Adrenal gland (tissue), 12 donors: ENCODE measurements around the gene DRGX. TPM values are rescaled to one million over a fixed set of nuclear protein-coding genes. Genes with fewer than 3 reads are reported as not detected.
A peak's percentile ranks its signal among the peaks of the same experiment; 100 is the strongest.

ENCODE experiments used
- DNase-seq, 7 donors: peaks; one replicate each; pipeline ENCODE4 v3.0.0-alpha.2; 2019 to 2020
- H3K27ac ChIP-seq, 5 donors: fragments of 200-600 bp; sonication (generic) in 4 of 5; 1 replicate in 3 of 5; 2 replicates in 2 of 5; pipeline versions ENCODE4 v1.5.1 to v1.8.0; 2016 to 2020; ENCODE audit warnings: mild to moderate bottlenecking in 1 of 5
- H3K27me3 ChIP-seq: fragments of 200-600 bp; 2 replicates; pipeline ENCODE4 v1.8.0; 2021
- H3K36me3 ChIP-seq, 2 donors: fragments of 200-600 bp; replicated peaks in 1 of 2; 1 replicate in 1 of 2; 2 replicates in 1 of 2; pipeline versions ENCODE4 v1.5.1 to v1.8.0; 2018 to 2022
- H3K4me1 ChIP-seq, 2 donors: fragments of 200-600 bp; replicated peaks in 1 of 2; 1 replicate in 1 of 2; 2 replicates in 1 of 2; pipeline versions ENCODE4 v1.5.1 to v1.8.0; 2018 to 2021
- H3K4me3 ChIP-seq, 4 donors: fragments of 200-600 bp; sonication (generic) in 3 of 4; one replicate each; pipeline ENCODE4 v1.5.1; 2016 to 2018
- H3K9me3 ChIP-seq, 3 donors: fragments of 200-600 bp; sonication (generic) in 1 of 3; replicated peaks in 1 of 3; 1 replicate in 2 of 3; 2 replicates in 1 of 3; pipeline versions ENCODE4 v1.5.1 to v1.8.0; 2016 to 2021
- POLR2A ChIP-seq, 2 donors: fragments of 450-650 bp; IDR thresholded peaks; one replicate each; pipeline ENCODE4 v1.6.1; 2017; ENCODE audit warnings: antibody characterized with exemption in 2 of 2, mild to moderate bottlenecking in 2 of 2, moderate library complexity in 1 of 2
- WGBS, 4 donors: extraction: QIAGEN DNeasy Blood & Tissue Kit in 2 of 4; methylation state at CpG; one replicate each; pipeline versions ENCODE4 v1.1.5 to v1.1.7; 2013 to 2017; 5-methylcytosine and 5-hydroxymethylcytosine counted together
- intact Hi-C, 2 donors: fragments of 100-400 bp; cut with DNase I; formaldehyde crosslinking; loops; one replicate each; pipeline versions ENCODE4 v1.14.1 to v1.15.0; 2022 to 2023
- polyA plus RNA-seq, 3 donors: library from polyadenylated mRNA; stranded (reverse); fragments of 200-250 nt in 2 of 3; fragments of 350-450 nt in 1 of 3; fragmentation: Illumina TruSeq in 1 of 3; extraction: RNeasy Lipid Tissue Mini Kit (QIAGEN cat#74804) in 1 of 3; gene quantifications; one replicate each; pipeline ENCODE4 v1.2.3, GENCODE V29; 2013 to 2014
- total RNA-seq, 9 donors: library from RNA; depleted of rRNA in 4 of 9; stranded (reverse); fragments of >200 nt in 4 of 9; fragments of 120-200 nt in 1 of 9; fragmentation: NEBNext Ultra II Directional in 1 of 9; extraction: Animal tissue kit (Norgen Biotek cat#: 25700) in 1 of 9; gene quantifications; one replicate each; pipeline versions ENCODE4 v1.1.0 to v1.2.4, GENCODE V29; 2013 to 2023
- TF ChIP-seq, protein P1 (sequence below), 6 experiments: fragments of 450-650 bp in 4 of 6; fragments of 200-600 bp in 2 of 6; sonication (generic) in 1 of 6; IDR thresholded peaks; 1 replicate in 5 of 6; 2 replicates in 1 of 6; pipeline versions ENCODE4 v1.5.1 to v1.8.0; 2016 to 2021; ENCODE audit warnings: antibody characterized with exemption in 6 of 6, mild to moderate bottlenecking in 2 of 6, moderate library complexity in 1 of 6
- donor health status: healthy with polysubstance abuse.
- donor health status: Bipolar disorder and iron deficiency.
- donor health status: DM: yes; HTN: yes; CAD: no.
- donor health status: DM: no; HTN: no; CAD: no.
- donor health status: DM: no; HTN: no; CAD: no.
- donor health status: DM: yes; HTN: yes; CAD: no.

Gene DRGX
- total and polyA plus RNA-seq, 12 donors, result 0.06 to 9.6 (median 2.8) TPM; not detected in 4

DNA sequence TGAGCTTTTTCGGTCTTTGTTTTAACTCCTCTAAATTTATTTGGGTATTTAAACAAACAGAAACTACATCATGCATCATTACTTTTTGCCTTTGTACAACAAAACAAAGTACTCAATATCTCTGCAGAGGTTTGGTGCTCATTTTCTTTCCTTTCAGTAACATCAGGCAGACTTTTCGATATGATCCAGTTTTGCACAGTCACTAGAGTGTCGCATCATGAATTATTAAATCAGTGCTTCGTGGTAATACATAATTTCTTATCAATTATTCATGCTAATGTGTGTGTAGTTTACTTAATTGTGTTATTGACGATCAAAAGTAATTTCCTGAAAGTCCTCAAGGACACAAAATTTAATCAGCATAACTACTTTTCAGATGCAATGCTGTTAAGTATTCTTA lies 31.8 kb downstream of the DRGX start:
- TF ChIP-seq, protein P1, sequence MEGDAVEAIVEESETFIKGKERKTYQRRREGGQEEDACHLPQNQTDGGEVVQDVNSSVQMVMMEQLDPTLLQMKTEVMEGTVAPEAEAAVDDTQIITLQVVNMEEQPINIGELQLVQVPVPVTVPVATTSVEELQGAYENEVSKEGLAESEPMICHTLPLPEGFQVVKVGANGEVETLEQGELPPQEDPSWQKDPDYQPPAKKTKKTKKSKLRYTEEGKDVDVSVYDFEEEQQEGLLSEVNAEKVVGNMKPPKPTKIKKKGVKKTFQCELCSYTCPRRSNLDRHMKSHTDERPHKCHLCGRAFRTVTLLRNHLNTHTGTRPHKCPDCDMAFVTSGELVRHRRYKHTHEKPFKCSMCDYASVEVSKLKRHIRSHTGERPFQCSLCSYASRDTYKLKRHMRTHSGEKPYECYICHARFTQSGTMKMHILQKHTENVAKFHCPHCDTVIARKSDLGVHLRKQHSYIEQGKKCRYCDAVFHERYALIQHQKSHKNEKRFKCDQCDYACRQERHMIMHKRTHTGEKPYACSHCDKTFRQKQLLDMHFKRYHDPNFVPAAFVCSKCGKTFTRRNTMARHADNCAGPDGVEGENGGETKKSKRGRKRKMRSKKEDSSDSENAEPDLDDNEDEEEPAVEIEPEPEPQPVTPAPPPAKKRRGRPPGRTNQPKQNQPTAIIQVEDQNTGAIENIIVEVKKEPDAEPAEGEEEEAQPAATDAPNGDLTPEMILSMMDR (IDR thresholded peaks at IDR 0.05), result no peak
- no peak for TF ChIP-seq POLR2A (IDR thresholded peaks at IDR 0.05)
- no peaks in the 10 kb centered on the region for H3K4me1 ChIP-seq
- H3K27ac ChIP-seq, result no peak overlapping the region
- WGBS, 4 donors, result 75 to 84% (median 78%) methylated on average over 5 of the region's 5 CpGs
- H3K9me3 ChIP-seq, result no peaks in the 10 kb centered on the region
- no peaks in the 10 kb centered on the region for H3K36me3 ChIP-seq
- no peak for DNase-seq
- no peaks in the 10 kb centered on the region for H3K27me3 ChIP-seq
- intact Hi-C loops, result no loop called here
- H3K4me3 ChIP-seq, result no peak overlapping the region

DNA sequence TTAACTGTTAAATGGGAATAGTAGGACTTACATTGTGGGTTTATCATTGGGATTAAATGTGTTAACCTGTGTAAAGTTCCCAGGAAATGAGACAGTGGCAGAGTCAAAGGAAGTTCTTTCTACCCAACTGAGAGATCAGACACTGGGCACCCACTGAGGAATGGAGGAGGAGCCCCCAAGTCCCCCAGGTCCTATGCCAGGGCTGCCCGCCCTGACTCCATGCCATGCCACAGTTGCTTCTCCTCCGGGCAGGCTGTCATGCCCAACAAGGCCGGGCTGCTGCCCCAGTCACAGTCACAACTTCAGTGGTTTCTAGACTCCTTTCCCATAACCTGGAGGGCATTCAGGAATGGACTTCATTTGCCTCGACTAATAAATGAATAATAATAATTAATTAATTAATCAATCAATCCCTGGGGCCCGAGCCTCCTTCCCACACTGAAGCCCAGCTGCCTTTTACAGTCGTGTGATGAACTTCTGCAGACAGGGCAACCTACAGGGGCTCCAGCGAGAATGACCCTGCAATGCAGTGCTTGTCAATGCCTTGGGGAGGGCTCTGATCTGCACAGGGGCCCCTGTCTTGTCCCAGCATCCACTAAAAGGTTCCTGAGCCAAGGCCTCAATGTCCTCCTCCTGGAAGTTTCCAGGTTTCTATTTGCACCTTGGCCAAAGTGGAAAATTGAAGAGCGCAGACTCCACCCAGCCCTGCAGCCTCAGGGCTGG lies 32.4 kb downstream of the DRGX start:
- H3K4me3 ChIP-seq, result no peak overlapping the region
- no peaks in the 10 kb centered on the region for H3K9me3 ChIP-seq
- TF ChIP-seq, protein P1 (IDR thresholded peaks at IDR 0.05), result no peak
- TF ChIP-seq POLR2A (IDR thresholded peaks at IDR 0.05), result no peak
- no peak overlapping the region for H3K27ac ChIP-seq
- WGBS, 4 donors, result 78 to 91% (median 86%) methylated on average over 7 to 8 of the region's 8 CpGs
- H3K36me3 ChIP-seq, result no peaks in the 10 kb centered on the region
- no peaks in the 10 kb centered on the region for H3K4me1 ChIP-seq
- intact Hi-C loops, result no loop called here
- no peaks in the 10 kb centered on the region for H3K27me3 ChIP-seq
- DNase-seq, result no peak

DNA sequence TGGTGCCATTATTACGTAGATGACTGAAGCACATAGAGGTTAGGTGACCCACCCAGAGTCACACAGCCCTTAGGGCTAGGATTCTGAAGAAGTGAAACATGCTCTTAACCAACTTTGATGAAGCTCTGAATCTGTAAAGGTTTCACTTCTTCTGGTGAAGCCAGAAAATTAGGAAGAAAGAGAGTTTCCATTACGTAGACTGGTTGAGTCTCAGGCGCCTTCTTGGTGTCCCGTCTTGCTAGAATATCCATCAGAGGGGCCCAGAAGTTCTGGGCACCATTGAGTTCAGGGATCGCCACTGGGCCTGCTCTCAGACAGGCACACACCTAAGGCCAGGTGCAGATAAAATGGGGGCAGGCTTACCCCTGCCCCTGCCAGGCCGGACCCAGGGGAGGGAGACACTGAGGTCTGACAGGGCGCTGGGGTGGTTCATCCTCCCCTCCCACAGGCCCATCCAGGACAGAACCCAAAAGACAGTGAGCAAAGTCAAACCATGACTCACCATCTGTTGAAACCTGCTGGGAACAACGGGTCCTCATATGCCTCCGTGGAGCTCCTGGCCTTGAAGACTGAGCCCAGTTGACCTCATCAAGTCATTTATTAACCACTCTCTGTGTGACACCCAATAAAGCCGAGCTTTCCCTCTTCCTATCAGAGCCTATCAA lies 33.2 kb downstream of the DRGX start:
- WGBS, 4 donors, result 66 to 75% (median 70%) methylated on average over 9 to 10 of the region's 10 CpGs
- DNase-seq, result peak in 2 of 7 donors; percentile 26 to 50
- H3K4me1 ChIP-seq, result no peaks in the 10 kb centered on the region
- H3K27ac ChIP-seq, result no peak overlapping the region
- H3K9me3 ChIP-seq, result no peaks in the 10 kb centered on the region
- no peaks in the 10 kb centered on the region for H3K27me3 ChIP-seq
- TF ChIP-seq, protein P1 (IDR thresholded peaks at IDR 0.05), result no peak
- no peak for TF ChIP-seq POLR2A (IDR thresholded peaks at IDR 0.05)
- no peak overlapping the region for H3K4me3 ChIP-seq
- intact Hi-C loops, result no loop called here
- H3K36me3 ChIP-seq, result no peaks in the 10 kb centered on the region

DNA sequence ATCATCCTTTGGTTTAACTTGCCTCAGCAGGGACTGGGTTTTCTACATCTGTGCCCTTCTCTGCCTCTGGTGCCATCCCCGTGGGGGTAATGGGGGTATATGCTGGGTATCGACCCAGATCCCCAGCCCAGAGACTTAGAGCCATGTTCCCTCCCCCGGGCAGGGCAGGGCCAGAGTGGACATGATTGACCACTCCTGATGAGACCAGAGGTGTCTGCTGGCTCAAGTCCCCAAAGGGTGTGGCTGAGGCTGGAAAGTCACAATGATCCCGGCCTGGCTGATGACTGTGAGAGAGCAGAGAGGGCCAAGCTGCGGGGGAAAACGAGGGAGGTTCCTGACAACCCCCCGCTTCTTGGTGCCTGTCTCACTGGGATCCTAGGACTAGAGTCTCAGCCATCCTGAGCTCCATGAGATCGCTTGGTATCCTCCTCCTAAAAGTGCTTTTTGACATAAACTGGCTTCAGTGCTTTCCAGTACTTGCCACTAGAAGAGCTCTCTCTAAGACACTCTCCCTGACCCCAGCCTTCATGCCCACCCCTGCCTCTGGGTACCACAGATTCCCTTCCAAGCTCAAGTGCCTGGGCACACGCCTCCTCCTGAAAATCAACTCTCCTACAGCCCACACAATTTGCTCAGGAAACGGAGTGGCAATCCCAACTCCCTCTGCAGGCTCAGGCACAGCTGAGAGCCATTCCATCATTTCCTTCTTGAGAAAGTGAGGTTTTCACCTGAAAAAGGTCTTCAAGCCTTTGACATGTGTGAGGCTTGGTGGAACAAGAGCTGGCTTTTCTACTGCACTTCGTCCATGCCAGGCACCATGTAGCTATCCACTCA lies 33.9 kb downstream of the DRGX start:
- no peaks in the 10 kb centered on the region for H3K36me3 ChIP-seq
- H3K9me3 ChIP-seq, result no peaks in the 10 kb centered on the region
- H3K27ac ChIP-seq, result no peak overlapping the region
- intact Hi-C loops, result no loop called here
- TF ChIP-seq, protein P1 (IDR thresholded peaks at IDR 0.05), result no peak
- no peak for TF ChIP-seq POLR2A (IDR thresholded peaks at IDR 0.05)
- peak in 1 of 7 donors; percentile 41 for DNase-seq
- 69 to 81% (median 76%) methylated on average over 11 of the region's 11 CpGs for WGBS, 4 donors
- H3K4me1 ChIP-seq, result no peaks in the 10 kb centered on the region
- no peak overlapping the region for H3K4me3 ChIP-seq
- H3K27me3 ChIP-seq, result no peaks in the 10 kb centered on the region
